Epithelial cell of prostate (primary cell): ENCODE data around the gene ANKFN1.
"Not testable (repeated sequence)": the region's sequence is repeated elsewhere in the genome, so short reads cannot be mapped to it uniquely, and the experiment has no call there.

ENCODE experiments used
- DNase-seq: peaks from one replicate; pipeline ENCODE4 v3.0.0-alpha.2; 2011; ENCODE audit warnings: low read depth, low spot score
- H3K27ac ChIP-seq: fragments of 450-650 bp; 2 replicates; pipeline ENCODE4 v1.5.1; 2017; ENCODE audit warnings: mild to moderate bottlenecking

Gene ANKFN1

DNA sequence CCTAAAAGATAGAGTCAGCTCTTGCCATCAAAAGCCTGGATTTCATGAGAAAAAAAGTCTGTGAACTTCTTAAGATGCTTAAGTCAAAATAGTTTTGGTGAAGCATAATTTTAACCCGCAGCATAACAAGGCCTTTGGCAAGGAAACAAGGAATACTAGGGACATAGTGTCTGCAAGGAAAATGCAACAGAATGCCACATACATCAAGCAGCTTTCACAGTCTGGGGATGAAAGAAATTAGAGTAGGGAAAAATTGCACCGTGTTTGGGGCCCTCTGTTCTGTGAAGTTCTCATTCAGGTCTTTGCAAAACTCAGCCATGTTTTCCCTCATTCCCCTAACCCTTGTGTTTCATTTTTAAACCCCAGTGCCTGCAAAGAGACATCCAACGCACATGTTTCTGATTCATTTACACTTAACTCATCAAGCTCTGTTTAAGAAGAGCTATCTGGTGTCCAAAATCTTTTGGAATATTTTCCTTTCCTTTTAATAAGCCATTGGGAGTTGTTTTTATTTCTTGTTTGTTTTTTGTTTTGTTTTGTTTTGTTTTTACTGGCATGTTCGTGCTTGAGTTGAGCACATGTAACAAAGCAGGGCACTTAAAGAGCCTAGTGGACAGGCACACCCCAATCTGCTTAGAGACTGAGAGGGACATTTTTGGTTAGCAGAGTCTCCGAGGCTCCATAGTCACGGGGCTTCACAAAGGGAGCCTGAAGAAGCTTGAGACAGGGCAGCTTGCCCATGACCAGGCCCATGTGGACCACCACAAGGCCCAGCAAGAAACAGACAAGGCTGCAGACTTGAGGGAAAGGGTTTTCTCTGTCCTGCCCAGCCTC, 116.5 kb downstream of the ANKFN1 start:
- DNase-seq: no peak

DNA sequence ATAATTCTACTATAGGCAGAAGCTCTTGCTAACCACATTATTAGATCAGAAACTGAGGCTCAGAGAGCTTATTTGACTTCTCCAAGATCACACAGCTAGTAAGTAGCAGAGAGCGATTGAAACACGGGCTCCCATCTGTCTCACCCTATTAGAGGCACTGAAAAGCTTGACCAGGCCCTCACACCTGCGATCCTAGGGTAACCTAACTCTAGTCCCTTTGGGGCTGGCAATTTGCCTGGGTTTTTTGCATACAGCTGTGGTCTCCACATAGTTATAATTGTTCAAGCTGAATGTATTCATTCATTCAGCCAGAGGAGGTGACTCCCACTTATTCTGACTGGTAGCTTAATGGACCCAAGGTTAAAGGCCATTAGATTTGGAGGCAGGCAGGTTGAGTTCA, 121.2 kb downstream of the ANKFN1 start:
- DNase-seq: no peak
- H3K27ac ChIP-seq: no peak overlapping the region

More for the DNA sequence above, 116.5 kb downstream of the ANKFN1 start:
- H3K27ac ChIP-seq: no peak overlapping the region

DNA sequence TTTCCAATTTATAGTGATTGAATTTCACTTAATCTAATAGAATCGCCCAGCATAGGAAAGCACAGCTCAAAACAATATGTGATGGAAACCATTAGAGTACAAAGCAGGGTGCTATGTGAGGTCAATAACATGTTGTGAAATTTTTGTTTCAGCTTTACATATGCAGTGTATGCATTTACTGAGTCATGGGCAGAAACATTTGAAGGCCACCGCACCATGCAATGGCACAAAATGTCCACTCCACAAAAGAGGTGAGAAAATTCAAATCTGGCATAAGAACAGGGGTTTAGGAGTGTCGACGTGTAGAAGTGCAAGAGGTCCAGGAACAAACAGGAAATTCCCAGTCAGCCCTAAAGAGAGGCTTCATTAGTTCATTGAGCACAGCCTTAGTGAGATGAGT, 131.2 kb downstream of the ANKFN1 start:
- DNase-seq: no peak

DNA sequence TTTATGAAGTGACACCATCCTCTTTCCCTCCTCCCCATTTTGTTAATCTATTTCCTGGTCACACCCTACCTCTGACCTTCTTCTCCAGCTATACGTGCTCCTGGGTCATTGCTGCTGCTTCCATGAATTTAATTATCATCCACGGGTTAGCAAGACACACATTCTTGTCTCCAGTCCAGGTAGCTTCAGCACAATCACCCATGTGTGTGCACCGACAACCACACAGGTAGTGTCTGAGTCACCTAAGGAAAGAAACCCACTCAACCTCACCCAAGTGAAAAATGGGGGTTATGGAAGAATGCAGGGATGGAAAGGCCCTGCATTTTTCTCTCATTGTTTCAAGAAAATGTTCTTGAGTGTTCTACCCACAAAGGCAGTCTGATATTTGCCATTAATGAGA, 135.5 kb downstream of the ANKFN1 start:
- DNase-seq: not testable (repeated sequence)

More for the DNA sequence above, 131.2 kb downstream of the ANKFN1 start:
- H3K27ac ChIP-seq: no peak overlapping the region

DNA sequence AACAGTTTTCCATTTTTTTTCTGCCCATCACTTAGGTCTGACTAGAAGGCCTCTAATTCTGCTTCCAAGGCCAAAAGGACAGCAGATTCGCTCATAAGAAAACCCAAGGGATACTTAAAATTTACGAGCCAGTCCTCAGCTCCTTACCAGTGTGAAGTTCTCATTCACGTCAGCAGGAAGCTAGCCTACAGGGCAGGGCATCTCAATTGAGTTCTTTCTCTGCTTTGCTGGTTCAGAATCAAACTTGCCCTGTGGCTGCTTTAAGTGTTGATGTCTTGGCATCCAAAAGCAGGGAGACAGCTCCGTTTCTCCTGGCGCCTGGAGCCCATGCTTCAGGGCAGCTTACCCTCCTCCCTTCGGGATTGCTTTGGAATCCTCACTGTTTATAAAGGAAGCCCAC, 136.0 kb downstream of the ANKFN1 start:
- DNase-seq: no peak
- H3K27ac ChIP-seq: no peak overlapping the region

More for the DNA sequence above, 135.5 kb downstream of the ANKFN1 start:
- H3K27ac ChIP-seq: not testable (repeated sequence)

DNA sequence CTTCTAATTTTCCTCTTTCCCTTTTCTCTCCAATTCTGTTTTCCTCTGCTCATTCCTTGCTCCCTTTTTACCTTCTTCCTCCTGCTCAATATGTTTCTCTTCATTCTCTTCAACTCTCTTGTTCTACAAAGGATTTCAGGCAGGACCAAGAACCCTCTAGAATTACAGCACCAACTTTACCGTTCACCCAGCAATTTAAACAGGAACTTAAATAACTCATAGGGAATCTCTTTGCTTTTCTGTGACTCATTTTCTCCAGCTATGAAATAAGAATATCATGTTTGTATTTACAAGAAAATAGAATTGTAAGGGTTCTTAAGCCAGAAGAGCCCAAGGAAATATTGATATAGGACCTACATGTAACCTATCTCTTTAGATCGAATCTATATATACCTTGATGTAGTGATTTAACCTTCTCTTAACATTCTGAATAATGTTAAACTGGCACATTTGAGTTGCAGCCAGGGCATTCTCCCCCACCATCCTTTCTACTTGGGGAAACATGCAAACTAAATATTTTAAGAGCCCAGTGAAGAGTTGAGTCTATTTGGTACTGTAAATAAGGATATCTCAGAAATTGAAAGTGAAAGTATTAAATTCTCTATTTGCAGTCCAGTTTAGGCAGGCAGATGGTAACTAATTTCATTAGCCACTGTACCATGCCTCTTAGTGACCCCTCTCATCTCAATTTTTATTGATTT, 137.0 kb downstream of the ANKFN1 start:
- no peak for DNase-seq
- H3K27ac ChIP-seq: no peak overlapping the region

DNA sequence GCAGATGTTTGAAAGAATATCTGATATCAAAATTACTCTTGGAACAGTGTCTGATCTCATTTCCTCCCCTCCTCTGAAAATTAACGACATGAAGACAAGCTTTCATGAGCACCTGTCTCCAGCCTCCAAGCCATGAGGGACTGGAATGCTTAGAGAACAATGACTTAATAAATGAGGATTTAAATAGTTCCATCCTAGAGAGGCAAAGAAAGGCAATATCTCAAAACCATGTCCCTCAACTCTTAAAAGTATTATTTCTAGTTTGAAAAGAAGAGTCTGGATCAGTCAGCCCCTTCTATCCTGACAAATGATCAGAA, 137.5 kb downstream of the ANKFN1 start:
- H3K27ac ChIP-seq: no peak overlapping the region
- DNase-seq: no peak

DNA sequence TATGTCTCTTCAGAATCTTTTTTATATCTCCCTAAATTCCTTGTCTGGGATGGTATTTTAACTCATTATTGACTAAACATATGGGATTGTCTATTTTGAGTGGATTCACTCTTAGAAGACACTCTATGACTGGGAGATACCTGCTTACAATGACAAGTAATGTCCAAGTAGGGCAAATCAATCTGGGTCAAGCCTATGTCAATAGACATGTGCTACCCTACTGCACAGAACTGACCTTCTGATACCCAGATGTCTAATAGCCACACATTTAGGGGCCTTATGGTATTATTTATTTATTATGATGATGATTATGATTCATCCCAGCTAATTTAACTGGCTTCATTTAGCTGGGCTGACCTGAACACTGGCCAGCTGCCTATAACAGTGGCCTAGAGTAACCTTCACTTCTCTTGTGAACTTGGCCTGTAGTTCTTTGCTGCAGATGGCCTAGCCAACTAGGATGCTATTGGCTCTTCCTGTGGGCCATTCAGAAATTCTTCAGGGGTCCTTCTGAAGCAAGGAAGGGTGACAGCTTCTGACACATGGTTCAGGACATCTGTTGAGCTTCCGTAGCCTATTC, 138.0 kb downstream of the ANKFN1 start:
- H3K27ac ChIP-seq: peak overlapping the region; percentile 86
- DNase-seq: no peak

DNA sequence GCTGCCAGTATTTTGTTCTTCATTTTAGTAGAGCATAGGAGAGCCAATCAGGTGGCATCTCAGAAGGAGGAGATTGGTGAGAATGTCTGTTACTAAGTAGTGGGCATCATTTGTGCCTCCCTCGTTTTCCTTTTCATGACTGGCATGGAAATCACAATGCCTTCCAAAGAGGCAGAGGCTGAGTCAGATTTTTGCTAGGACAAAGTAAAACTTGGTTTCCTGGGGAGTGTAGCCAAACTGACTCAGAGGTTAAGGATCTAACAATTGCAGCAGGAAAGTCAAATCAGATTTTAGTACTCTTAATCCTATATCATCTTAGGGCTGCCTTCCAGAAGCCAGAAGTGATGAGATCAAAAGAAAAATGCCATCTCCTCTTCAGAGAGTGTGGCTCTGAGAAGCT, 138.7 kb downstream of the ANKFN1 start:
- peak overlapping the region; percentile 86 for H3K27ac ChIP-seq
- peak; percentile 33 for DNase-seq

DNA sequence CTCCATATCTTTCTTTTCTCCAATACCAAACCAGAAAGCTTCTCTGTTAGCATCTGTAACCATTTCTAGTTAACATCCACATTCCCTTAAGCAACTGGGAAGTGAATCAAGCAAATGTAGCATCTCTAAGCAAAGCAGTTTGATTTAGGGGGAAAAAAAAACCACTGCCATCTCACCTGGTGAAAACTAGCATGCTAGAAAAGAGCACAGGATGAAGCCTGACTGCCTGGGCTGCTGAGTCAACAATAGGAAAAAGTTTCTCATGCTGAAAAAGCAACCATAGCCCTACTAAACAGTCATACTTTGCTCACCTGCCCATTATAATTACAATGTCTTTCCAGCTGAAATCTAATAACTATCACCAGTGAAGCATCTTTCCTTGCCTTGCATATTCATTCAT, 139.3 kb downstream of the ANKFN1 start:
- no peak for DNase-seq

DNA sequence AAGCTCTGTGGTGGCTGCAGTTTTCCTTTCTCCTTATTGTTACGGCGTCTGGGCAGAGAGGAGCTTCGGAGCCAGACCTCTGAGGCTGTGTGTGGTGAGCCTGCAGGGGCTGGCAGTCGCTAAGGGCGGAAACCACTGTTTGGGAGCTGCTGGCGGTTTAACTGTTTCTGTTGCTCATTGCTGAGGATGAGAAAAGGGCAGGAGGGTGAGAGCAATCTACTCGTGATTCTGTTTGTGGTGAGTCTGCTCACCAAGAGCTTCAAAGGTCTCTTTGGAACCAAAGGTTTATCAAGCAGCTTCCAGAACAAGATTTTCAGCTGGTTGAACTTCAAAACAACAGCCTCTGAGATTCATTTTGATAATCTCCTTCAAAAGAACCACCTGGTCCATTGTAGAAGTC, 143.9 kb downstream of the ANKFN1 start:
- H3K27ac ChIP-seq: no peak overlapping the region
- DNase-seq: no peak

More for the DNA sequence above, 139.3 kb downstream of the ANKFN1 start:
- peak overlapping the region; percentile 86 for H3K27ac ChIP-seq

DNA sequence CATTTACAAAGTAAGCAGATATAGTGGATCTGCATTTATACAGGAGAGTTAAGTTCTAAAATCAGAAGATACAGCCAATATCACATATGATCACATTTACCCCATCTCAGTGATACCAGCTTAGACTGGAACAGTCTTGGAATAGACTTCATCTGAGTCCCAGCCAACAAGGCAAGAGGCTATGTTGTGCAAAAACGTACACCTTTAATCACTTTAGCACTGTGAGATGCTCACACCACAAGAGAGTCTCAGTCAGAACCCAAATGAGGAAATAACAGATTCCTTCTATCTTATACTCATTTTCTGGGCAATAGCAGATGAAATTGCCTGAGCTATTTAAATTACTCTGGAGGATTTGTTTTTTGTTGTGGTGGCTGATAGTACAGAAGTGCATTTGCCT, 145.6 kb downstream of the ANKFN1 start:
- no peak overlapping the region for H3K27ac ChIP-seq
- DNase-seq: no peak

DNA sequence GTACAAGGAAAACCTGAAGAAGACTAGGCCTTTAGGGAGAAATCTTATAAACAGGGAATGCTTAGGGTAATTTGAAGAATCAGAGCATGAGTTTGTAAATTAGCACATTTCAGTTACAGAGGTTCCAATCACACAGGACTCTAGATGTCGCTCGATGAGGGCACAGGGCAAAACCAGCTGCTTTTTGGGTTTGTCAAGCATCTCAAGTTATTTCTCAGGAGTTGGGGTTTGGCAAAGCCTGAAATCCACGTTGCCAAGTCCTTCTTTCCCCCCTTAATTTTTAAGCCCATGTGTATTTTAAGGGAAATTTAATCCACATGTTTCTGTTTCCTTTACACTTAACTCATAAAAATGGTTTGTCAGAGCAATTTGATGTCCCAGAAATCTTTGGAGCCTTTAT, 146.9 kb downstream of the ANKFN1 start:
- no peak for DNase-seq
- no peak overlapping the region for H3K27ac ChIP-seq

DNA sequence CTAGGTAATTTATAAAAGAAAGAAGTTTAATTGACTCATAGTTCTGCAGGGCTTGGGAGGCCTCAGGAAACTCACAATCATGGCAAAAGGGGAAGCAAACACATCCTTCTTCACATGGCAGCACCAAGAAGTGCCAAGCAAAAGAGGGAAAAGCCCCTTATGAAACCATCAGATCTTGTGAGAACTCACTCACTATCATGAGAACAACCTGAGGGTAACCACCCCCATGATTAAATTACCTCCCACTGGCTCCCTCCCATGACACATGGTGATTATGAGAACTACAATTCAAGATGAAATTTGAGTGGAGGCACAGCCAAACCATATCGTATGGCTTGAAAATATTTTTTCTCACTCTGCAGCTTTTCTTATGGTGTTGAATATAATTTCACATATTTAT, 151.7 kb downstream of the ANKFN1 start:
- DNase-seq: no peak
- H3K27ac ChIP-seq: no peak overlapping the region

DNA sequence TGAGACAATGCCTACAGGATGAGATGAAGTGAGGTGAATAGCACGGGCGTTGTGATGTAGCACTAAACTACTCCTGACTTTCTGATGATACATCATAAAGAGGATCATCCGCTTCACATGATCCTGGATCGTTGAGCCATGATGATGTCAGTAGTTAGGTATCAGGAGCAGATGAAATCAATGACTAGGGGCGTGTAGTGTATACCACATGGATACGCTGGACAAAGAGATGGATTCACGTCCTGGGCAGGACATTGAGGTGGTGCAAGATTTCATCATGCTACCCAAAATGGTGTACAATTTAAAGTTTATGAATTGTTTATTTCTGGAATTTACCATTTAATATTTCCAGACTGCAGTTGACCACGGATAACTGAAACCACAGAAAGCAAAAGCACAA, 156.6 kb downstream of the ANKFN1 start:
- peak overlapping the region; percentile 82 for H3K27ac ChIP-seq
- DNase-seq: no peak

DNA sequence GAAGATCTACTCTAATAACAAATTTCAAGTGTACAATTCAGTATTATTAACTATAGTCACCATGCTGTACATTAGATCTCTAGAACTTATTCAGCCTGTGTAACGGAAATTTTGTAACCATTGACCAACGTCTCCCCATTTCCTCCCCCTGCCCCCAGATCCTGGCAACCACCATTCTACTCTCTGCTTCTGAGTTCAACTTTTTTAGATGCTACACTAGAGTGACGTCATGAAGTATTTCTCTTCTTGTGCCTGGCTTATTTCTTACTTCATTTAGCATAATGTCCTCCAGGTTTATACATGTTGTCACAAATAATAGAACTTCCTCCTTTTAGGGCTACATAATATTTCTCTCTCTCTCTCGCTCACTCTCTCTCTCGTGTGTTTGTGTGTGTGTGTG, 157.5 kb downstream of the ANKFN1 start:
- no peak for DNase-seq
- peak overlapping the region; percentile 82 for H3K27ac ChIP-seq

DNA sequence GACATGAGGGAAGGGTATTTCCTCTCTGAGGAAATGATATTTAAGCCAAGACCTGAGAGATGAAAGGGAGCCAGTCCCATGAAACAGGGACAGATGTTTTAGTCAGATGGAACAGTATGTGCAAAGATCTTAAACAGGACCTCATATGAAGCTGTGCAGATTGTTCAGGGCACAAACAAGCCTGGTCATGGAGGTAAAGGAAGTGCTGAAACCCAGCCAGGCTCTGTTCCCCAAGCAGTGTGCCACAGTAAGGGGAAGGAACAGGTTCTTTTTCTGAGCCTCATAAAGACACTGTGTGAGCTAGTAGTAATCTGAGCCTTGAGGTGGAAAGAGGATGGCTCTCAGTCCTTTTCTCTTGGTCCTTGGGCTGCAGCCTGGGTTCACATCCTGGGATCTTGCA, 159.9 kb downstream of the ANKFN1 start:
- DNase-seq: no peak
- H3K27ac ChIP-seq: peak overlapping the region; percentile 34

DNA sequence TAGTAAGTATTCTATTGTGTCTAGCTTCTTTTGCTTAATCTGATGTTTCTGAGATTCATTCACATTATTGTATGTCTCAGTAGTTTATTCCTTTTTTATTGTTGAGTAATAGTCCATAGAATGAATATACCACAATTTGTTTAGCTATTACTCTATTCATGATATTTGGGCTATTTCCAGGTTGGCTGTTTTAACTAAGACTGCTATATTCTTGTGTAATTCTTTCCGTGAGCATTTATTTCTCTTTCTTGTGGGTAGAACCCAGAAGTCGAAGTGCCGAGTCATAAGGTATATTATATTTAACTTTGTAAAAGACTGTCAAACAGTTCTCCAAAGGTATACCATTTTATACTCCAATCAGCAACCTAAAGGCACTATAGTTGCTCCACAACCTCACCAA, 160.8 kb downstream of the ANKFN1 start:
- DNase-seq: no peak
- H3K27ac ChIP-seq: no peak overlapping the region

DNA sequence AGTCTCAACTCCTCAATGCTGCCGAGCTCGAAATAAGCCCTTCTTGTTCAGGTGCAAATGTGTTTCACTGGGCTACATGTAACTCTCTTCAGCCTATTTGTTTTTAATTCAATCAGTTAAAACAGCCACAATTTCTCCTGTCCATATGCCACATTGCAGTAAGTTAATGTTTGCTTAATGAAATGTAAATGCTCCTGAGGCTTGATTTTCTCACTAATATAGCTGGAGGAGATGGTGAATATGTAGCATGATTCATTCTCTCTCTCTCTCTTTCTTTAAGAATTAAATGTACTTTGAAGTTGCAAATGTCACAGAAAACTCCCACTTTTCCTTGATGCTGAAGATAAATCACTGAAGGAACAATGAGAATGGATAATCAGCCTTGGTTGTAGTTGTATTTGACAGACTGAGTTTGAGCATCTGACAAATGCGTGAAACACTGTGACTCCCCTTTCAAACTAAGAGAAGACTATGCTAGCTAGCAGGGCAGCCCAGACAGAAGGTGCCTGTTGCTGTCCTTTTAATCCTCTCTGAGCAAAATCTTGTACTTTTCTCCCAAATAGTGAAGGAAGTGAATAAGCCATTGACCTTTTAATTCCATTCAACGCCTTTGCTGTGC, 161.8 kb downstream of the ANKFN1 start:
- no peak for DNase-seq
- H3K27ac ChIP-seq: no peak overlapping the region

DNA sequence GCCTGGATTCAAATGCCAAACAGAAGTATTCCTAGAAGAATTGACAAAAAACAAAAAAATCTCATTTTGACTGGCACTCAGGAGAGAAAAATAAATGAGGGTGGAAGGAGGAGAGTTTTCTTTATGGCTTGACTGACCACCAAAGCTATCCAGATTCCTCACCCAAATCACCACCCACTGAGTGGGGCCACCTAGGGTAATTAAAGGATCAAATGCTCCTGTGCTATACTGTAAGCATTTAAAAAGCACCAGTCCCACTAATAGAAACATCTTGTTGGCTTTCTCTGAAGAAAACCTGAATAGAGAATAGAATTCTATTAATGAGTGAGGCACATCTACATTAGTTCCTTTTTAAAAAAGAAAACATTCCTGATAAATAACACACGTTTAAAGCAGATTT, 163.3 kb downstream of the ANKFN1 start:
- H3K27ac ChIP-seq: no peak overlapping the region
- no peak for DNase-seq
